Measurements from ENCODE around the gene AFG1L. TPM values are rescaled to one million over a fixed set of nuclear protein-coding genes. Genes with fewer than 3 reads are reported as not detected.

AFG1L gene
- total and polyA plus RNA-seq, 7 donors, result 2.4 to 10.4 (median 5.4) TPM

DNA sequence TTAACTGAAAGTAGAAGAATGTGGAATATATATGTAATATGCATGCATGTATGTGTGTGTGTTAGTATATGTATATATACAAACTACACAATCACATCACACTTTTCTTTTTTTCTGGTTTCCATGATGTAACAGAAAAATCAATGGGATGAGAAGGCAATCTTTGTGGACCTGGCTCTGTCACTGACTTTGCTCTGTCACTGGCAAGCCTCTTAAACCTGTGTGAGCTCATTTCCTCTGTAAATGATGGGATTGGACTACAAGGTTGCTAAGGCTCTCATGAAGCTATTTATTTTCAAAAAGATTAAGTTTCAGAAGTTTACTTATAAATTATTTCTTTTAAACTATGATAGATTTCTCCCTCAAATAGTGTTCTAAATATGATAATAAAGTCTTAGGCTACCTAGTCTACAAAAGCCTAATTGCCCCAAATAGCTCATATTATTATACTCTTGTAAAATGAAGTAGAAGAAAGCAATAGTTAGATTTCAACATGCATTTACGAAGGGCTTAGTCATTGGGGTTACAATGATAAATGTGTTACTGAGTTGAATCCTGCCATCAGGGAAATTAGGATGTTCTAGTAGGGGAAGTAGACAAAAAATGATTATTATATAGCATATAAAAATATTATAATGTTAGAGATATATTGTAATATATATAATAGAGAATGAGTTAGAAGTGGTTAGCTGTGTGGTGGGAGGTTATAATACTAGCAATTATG is 129.3 kb downstream of the AFG1L start:
- Histone ChIP-seq H3K36me3 (ENCODE audit: insufficient read depth in 1 of 2, low read depth in 1 of 2) (no peaks in the 10 kb centered on the region), H3K9me3 (no peaks in the 10 kb centered on the region), H3K27me3 (ENCODE audit: insufficient read depth in 3 of 3, low read length in 2 of 3) (no peaks in the 10 kb centered on the region), H3K4me1 (no peaks in the 10 kb centered on the region), H3K27ac (no peak overlapping the region), H3K4me3 (no peak overlapping the region)
- TF ChIP-seq, protein P1, sequence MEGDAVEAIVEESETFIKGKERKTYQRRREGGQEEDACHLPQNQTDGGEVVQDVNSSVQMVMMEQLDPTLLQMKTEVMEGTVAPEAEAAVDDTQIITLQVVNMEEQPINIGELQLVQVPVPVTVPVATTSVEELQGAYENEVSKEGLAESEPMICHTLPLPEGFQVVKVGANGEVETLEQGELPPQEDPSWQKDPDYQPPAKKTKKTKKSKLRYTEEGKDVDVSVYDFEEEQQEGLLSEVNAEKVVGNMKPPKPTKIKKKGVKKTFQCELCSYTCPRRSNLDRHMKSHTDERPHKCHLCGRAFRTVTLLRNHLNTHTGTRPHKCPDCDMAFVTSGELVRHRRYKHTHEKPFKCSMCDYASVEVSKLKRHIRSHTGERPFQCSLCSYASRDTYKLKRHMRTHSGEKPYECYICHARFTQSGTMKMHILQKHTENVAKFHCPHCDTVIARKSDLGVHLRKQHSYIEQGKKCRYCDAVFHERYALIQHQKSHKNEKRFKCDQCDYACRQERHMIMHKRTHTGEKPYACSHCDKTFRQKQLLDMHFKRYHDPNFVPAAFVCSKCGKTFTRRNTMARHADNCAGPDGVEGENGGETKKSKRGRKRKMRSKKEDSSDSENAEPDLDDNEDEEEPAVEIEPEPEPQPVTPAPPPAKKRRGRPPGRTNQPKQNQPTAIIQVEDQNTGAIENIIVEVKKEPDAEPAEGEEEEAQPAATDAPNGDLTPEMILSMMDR (IDR thresholded peaks at IDR 0.05), result no peak
- intact Hi-C loops (cut with DNase I), result no loop called here
- WGBS, 3 donors, result 93 to 98% (median 95%) methylated on average over 1 of the region's 1 CpG
- ATAC-seq (no peak), DNase-seq (no peak)

DNA sequence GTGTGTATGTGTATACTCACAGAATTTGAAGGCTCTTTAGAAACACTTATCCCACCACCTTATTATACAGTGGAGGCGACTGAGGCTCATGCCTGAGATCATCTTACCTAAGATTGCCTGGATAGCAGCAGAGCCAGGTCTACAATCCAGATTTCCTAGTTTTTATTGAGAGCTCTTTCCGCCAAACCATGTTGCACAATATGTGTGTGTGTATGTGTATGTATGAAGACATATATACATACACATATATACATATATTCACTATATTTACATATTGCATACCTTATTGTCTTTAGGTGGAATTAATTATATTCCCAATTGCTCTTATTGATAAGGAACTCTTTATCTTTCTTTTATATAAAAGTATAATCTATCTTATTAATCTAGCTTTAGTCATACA is 130.6 kb downstream of the AFG1L start:
- Histone ChIP-seq H3K9me3 (no peaks in the 10 kb centered on the region), H3K4me1 (no peaks in the 10 kb centered on the region), H3K4me3 (no peak overlapping the region), H3K36me3 (ENCODE audit: insufficient read depth in 1 of 2, low read depth in 1 of 2) (no peaks in the 10 kb centered on the region), H3K27ac (no peak overlapping the region), H3K27me3 (ENCODE audit: insufficient read depth in 3 of 3, low read length in 2 of 3) (no peaks in the 10 kb centered on the region)
- TF ChIP-seq, protein P1 (IDR thresholded peaks at IDR 0.05), result no peak
- WGBS, 3 donors, result 97 to 100% (median 98%) methylated on average over 2 of the region's 2 CpGs
- no peak for ATAC-seq
- no peak for DNase-seq
- intact Hi-C loops (cut with DNase I), result no loop called here

DNA sequence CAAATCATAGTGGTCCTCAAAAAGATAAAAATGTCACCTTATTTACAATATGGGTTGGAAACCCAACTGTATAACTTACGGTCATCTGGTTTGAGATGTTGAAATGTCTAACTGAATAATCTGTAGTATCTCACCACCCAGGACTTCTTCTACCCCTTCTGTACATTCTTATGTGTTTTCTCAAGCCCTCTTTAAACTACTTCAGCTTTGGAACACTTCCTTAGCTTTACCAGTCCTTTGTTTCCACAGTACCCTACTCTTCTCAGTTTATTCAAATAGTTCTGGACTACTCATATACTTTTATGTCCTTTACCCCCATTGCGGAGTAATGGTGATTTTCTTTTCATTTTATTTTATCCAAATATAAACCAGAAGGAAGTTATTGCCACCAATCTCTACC is 137.3 kb downstream of the AFG1L start:
- H3K36me3 ChIP-seq (ENCODE audit: insufficient read depth in 1 of 2, low read depth in 1 of 2), result no peaks in the 10 kb centered on the region
- no peaks in the 10 kb centered on the region for H3K9me3 ChIP-seq
- DNase-seq (no peak), ATAC-seq (no peak)
- H3K27me3 ChIP-seq (ENCODE audit: insufficient read depth in 3 of 3, low read length in 2 of 3), result no peaks in the 10 kb centered on the region
- TF ChIP-seq, protein P1 (IDR thresholded peaks at IDR 0.05), result no peak
- intact Hi-C loops (cut with DNase I), result no loop called here
- H3K4me1 ChIP-seq, result no peaks in the 10 kb centered on the region
- no peak overlapping the region for H3K4me3 ChIP-seq
- 97 to 99% (median 98%) methylated on average over 2 of the region's 2 CpGs for WGBS, 3 donors
- no peak overlapping the region for H3K27ac ChIP-seq

DNA sequence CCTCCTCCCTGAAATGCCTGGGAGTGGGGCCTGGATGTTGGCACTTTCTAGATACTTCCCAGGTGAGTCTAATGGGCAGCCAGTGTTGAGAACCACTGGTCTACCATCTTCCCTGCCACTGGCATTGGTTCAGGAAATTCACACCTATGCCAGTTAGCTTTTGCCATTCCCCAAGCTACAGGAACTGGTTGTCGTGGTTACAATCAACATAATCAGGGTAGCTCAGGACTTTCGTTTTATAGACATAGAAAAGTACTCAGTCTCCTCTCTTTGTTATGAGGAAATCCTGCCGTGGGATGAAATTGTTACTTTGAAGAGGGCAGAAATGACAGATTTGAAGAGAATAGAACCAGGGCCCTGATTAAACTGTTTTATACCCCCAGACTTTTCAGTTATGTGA is 137.9 kb downstream of the AFG1L start:
- WGBS, 3 donors, result 68 to 84% (median 75%) methylated on average over 3 of the region's 3 CpGs
- TF ChIP-seq, protein P1 (IDR thresholded peaks at IDR 0.05), result no peak
- intact Hi-C loops (cut with DNase I), result no loop called here
- H3K4me1 ChIP-seq, result no peaks in the 10 kb centered on the region
- H3K9me3 ChIP-seq, result no peaks in the 10 kb centered on the region
- no peaks in the 10 kb centered on the region for H3K27me3 ChIP-seq (ENCODE audit: insufficient read depth in 3 of 3, low read length in 2 of 3)
- H3K27ac ChIP-seq, result no peak overlapping the region
- DNase-seq (no peak), ATAC-seq (no peak)
- no peak overlapping the region for H3K4me3 ChIP-seq
- no peaks in the 10 kb centered on the region for H3K36me3 ChIP-seq (ENCODE audit: insufficient read depth in 1 of 2, low read depth in 1 of 2)

DNA sequence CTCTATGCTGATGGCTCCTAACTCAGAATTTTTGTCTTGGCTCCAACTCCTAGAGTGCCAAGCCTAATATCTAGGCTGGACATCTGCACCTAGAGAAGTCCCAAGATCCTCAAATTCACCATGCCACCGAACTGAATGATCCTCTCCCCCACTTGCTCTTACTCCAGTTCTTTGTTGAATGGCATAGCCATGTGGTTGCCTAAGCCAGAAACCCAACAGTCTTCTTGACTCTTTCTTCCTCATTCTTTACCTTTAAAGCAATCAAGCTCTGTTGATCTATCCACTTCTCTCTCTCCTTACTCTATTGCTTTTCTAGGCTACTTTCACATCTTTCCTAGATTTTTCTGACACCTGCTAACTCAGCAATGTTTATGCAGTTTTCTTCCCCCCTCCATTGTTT is 139.4 kb downstream of the AFG1L start:
- 50 to 82% (median 55%) methylated on average over 1 of the region's 1 CpG for WGBS, 3 donors
- DNase-seq, result no peak
- Histone ChIP-seq H3K9me3 (no peaks in the 10 kb centered on the region), H3K27me3 (ENCODE audit: insufficient read depth in 3 of 3, low read length in 2 of 3) (no peaks in the 10 kb centered on the region), H3K27ac (no peak overlapping the region), H3K4me3 (no peak overlapping the region), H3K4me1 (no peaks in the 10 kb centered on the region), H3K36me3 (ENCODE audit: insufficient read depth in 1 of 2, low read depth in 1 of 2) (no peaks in the 10 kb centered on the region)
- intact Hi-C loops (cut with DNase I), result no loop called here
- no peak for ATAC-seq
- TF ChIP-seq, protein P1 (IDR thresholded peaks at IDR 0.05), result no peak
